Measurements from ENCODE around the gene BMPR1B.

BMPR1B gene

GRCh38 chr4:95058991-95059390, 301.2 kb downstream of the BMPR1B start:
- no peak for TF ChIP-seq PRDM2 (tag by site-specific recombination; IDR thresholded peaks at IDR 0.05; ENCODE audit: borderline replicate concordance)
- no peak for TF ChIP-seq ZNF362 (tag by site-specific recombination; IDR thresholded peaks at IDR 0.05)
- TF ChIP-seq ZNF510 (tag by site-specific recombination; IDR thresholded peaks at IDR 0.05; ENCODE audit: insufficient replicate concordance), result no peak
- no peak for TF ChIP-seq WT1 (tag by site-specific recombination; IDR thresholded peaks at IDR 0.05)
- no peak for TF ChIP-seq HOXC10 (CRISPR knock-in tag; IDR thresholded peaks at IDR 0.05)
- no peak for TF ChIP-seq BCL11A (tag by site-specific recombination; IDR thresholded peaks at IDR 0.05; ENCODE audit: low read depth)
- TF ChIP-seq ZNF239 (tag by site-specific recombination; IDR thresholded peaks at IDR 0.05), result no peak
- no peak for TF ChIP-seq ZNF747 (tag by site-specific recombination; IDR thresholded peaks at IDR 0.05)
- TF ChIP-seq ZXDB (tag by site-specific recombination; IDR thresholded peaks at IDR 0.05), result no peak
- TF ChIP-seq ZNF785 (tag by site-specific recombination; IDR thresholded peaks at IDR 0.05), result no peak
- no peak for TF ChIP-seq CTCF (tag by site-specific recombination; IDR thresholded peaks at IDR 0.05)
- no peak for TF ChIP-seq ZNF394 (tag by site-specific recombination; IDR thresholded peaks at IDR 0.05; ENCODE audit: borderline replicate concordance)
- TF ChIP-seq ZNF654 (tag by site-specific recombination; IDR thresholded peaks at IDR 0.05; ENCODE audit: low read depth), result no peak
- no peak for TF ChIP-seq ZBTB17 (tag by site-specific recombination; IDR thresholded peaks at IDR 0.05)
- TF ChIP-seq ZNF280D (tag by site-specific recombination; IDR thresholded peaks at IDR 0.05), result no peak
- no peak for TF ChIP-seq ZNF23 (tag by site-specific recombination; IDR thresholded peaks at IDR 0.05; ENCODE audit: borderline replicate concordance)
- no peak for TF ChIP-seq ZNF18 (tag by site-specific recombination; IDR thresholded peaks at IDR 0.05)
- no peak for TF ChIP-seq ZNF777 (tag by site-specific recombination; IDR thresholded peaks at IDR 0.05; ENCODE audit: borderline replicate concordance)
- no peak for TF ChIP-seq PBX3 (CRISPR knock-in tag; IDR thresholded peaks at IDR 0.05)
- no peak for TF ChIP-seq ZNF302 (tag by site-specific recombination; IDR thresholded peaks at IDR 0.05; ENCODE audit: low read depth)
- ChIA-PET POLR2A (no interaction called here), CTCF (no interaction called here)
- H3K4me1 ChIP-seq (ENCODE audit: control insufficient read depth, insufficient read depth, low read length), result 0 out of 2 replicates have a peak, but pooled peaks cover 2% of the 10 kb centered on the region
- no peaks in the 10 kb centered on the region for H3K36me3 ChIP-seq (ENCODE audit: control insufficient read depth in 2 of 2, insufficient read depth in 1 of 2, low read length in 2 of 2)
- no peaks in the 10 kb centered on the region for H3K9me3 ChIP-seq (ENCODE audit: control insufficient read depth, insufficient read depth, low read depth, low read length)
- H3K4me3 ChIP-seq (ENCODE audit: low read depth, low read length), result no peak overlapping the region
- H3K27ac ChIP-seq (ENCODE audit: extremely low read depth, low read depth, low read length), result no peak overlapping the region

All from HEK293 (cell line).